Activated naive CD4-positive, alpha-beta T cell treated with anti-CD3 and anti-CD28 coated beads, Interleukin-2, amount 10 ng/mL, durations not matched to agents 5 hours and 36 hours (primary cell): ENCODE data around the gene TGFB1. TPM values are rescaled to one million over a fixed set of nuclear protein-coding genes. Genes with fewer than 3 reads are reported as not detected.

ENCODE experiments used
- total RNA-seq, 2 experiments: library from RNA; stranded (reverse); gene quantifications; one replicate each; pipeline ENCODE4 v1.2.3, GENCODE V29; 2021

TGFB1 gene
- 100 to 1,000 TPM; 226 to 232 TPM for total RNA-seq

DNA sequence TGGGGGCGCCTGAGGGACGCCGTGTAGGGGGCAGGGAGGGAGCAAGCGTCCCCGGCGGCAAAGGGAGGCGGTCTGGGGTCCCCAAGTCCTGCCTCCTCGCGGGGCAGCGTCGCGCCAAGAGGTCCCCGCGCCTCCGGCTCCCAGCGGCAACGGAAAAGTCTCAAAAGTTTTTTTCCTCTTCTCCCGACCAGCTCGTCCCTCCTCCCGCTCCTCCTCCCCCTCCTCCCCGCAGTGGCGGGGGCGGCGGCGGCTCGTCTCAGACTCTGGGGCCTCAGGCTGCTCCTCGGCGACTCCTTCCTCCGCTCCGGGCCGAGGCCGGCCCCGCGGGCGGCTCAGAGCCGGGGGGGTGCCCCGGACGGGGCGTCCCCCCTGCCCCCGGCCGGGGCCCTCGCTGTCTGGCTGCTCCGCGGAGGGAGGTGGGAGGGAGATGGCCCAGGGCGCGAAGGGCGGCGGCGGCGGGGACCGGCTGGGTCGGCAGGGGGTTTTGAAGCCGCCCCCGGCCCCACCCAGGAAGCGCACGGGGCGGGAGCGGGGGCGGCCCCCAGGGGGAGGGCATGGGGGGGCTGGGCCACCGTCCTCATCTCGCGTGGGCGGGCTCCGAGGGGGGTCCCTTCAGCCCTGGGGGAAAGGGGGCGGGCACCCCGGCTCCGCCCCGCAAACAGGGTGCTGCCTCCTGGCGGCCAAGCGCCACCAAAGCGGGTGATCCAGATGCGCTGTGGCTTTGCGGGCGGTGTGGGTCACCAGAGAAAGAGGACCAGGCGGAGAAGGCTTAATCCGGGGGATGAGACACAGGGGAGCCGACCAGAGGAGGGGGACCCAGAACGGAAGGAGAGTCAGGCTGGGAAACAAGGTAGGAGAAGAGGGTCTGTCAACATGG, at the start of gene TGFB1:
Gene TGFB1 (minus strand): TSS at position 457 of the 877 bp plus-strand sequence. CDS start 878 bp downstream, outside the sequence.

DNA sequence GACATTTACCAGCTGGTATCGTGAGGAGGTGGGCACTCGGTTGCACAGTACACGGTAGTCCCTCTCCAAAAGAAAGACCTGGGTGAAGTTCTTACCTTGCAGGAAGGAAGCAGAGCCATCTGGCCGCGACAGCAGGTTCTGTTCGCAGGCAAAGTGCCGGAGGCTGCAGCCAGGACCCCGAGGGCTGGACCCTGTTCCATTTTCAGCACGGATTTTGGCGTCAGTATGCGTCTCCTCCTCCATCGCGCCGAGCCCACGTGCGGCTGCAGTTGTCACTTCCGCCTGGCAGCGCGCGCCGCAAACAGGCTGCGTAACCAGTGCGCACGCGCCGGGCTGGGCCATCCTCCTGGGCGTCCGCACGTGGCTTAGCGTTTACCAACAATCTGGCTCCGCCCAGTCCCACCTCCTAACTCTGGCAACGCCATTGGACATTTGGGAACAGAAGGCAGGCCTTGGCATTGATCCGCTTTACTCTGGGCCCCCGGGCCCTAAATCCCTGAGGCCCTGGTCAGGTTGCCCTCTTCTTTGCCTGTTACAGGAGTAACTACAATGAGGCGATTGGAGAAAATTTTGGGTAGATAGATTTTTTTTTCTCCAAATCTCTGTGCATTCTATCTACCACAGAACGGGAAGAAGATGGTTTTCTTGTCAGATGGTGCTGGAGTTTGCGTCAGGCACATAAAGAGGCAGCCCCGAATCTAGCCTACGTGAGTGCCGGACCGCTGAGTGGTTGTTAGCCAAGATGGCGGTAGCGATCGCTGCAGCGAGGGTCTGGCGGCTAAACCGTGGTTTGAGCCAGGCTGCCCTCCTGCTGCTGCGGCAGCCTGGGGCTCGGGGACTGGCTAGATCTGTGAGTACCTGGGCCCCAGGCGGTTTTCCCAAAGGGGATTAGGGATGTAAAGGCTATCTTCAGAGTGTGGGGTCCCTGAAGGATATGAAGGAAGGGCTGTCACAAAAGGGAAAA, 43.6 kb upstream of the TGFB1 start, which contains the start of the genes BCKDHA and EXOSC5:
Gene BCKDHA (plus strand): TSS at position 733 of the 964 bp plus-strand sequence. CDS start 10 bp downstream, at position 743.
Gene EXOSC5 (minus strand): TSS at position 274 of the 964 bp plus-strand sequence. CDS start 31 bp downstream, at position 243.

DNA sequence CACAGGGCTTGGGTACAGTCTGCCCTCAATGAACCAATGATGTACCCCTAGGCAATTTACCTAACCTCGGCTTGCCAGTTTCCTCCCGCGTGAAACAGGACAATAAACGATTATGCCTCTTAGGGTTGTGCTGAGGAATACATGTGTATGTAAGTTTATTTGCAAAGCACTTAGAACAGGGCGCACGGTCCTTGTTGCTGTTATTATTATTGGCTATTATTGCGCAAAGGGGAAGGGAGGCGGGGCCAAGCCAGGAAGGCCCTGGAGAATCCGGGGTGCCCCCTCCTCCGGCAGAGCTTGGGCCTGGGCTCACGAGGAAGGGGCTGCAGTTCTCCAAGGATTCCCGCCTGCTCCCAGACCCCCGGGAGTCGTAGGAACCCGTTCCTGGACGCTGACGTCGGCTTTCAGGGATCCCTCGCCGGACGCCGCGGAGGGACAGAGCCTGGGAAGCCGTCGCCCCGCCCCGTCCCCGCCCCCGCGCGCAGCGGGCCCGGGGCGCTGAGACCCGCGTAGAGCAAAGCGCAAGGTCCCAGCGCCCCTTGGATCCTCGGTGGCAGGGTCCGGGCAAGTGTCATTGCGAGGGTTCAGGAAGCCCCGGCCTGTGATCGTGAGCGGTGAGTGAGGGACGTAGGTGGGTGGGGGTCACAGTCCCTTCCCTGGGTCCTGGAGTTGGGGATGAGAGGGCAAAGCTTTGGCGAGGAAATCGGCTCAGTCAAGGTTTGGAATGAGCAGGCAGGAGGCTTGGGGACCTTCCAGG, 22.7 kb upstream of the TGFB1 start, which contains the start of gene TMEM91:
Gene TMEM91 (plus strand): TSS at position 293 of the 757 bp plus-strand sequence. CDS start 1,777 bp downstream, outside the sequence.

DNA sequence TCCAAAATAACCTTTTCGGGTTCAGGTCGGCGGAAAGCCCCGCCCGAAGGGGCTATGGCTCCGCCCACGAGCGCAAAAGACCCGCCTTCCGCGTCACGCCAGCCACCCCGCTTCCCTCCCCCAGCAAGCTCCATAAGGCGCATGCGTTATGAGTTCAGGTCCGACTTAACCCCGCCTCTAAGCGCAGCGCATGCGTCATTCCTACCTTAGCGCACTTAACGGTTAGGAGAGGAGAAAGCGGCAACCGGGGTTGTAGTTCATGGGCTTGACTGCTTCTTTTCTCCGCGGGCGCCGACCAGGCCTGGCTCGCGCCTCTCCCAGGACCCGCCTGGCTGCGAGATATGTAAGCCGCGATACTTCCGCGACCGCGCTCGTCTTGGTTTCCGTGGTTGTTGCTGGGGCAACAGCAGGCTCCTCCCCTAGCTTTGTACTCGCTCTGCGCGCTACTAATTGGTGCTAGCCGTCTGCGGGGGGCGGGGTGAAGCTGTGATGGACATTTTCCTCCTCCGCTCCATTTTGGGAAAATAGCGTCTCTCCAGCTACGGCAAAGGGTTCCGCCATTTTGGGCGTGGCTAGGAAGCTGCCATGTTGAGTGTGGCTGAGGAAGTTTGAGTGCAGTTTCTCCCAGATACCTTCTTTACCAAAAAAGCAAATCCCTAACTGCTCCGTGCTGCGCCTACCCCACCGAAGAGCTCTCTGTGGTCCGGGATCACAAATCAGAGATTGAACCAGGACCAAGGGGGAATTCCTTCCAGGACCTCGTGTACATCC, 10.2 kb upstream of the TGFB1 start, which contains the start of gene B9D2:
Gene B9D2 (minus strand): TSS at position 397 of the 771 bp plus-strand sequence. CDS start 630 bp downstream, outside the sequence.

DNA sequence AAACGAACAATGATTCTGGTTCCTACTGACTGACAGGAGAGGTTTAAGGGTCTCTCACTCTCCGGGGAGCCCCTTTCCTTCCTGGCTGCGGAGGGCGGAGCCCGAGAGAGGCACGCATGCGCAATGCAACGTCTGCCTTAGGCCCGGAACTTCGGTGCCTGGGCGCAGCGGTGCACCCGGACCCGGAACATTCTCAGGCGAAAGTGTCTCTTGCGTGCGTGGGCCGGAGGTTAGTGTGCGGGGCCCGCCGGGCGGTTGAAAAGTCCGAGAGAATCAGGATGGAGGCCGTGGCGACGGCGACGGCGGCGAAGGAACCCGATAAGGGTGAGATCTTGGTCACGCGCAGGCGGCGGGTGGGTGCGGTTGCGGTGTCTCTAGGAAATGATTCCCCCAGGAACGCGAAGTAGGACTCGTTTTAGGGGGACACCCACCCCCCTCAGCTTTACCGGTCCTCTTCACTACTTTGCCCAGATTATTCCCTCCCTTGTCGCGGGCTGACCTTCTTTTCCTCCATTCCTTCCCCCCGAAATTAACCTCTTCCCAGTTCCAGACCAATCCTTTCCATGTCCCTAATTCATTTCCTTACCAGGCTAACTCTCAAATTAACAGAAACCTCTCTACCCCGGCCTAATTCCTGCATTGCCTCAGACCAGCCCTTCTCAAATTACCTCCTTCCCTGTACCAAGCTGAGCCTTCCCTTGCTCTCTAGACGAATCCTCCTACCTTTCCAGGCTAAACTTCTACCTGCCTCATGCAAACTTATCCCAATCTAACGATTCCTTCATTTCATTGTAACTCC, 43.5 kb downstream of the TGFB1 start, which contains the start of gene CCDC97:
Gene CCDC97 (plus strand): TSS at position 140 of the 799 bp plus-strand sequence. CDS start 139 bp downstream, at position 279.

Other genes starting within 250 kb of the TGFB1 start
- not detected for gene CYP2F1, start 239.5 kb downstream of the TGFB1 start, total RNA-seq
- 1 to 10 TPM in 1 of 2 experiments, under 1 TPM in 1; 0.94 to 1.8 TPM for gene CYP2S1, start 160.7 kb downstream of the TGFB1 start, total RNA-seq
- gene AXL, start 134.7 kb downstream of the TGFB1 start, total RNA-seq: under 1 TPM; 0.17 to 0.30 TPM
- 100 to 1,000 TPM; 331 to 335 TPM for gene HNRNPUL1, start 89.5 kb downstream of the TGFB1 start, total RNA-seq
- gene CCDC97, start 43.8 kb downstream of the TGFB1 start, total RNA-seq: 10 to 100 TPM; 39.4 to 40.0 TPM
- 10 to 100 TPM; 10.7 to 14.3 TPM for gene B9D2, start 10.2 kb upstream of the TGFB1 start, total RNA-seq
- gene TMEM91, start 22.6 kb upstream of the TGFB1 start, total RNA-seq: 1 to 10 TPM; 8.9 TPM
- 10 to 100 TPM; 26.3 to 28.4 TPM for gene EXOSC5, start 43.4 kb upstream of the TGFB1 start, total RNA-seq
- gene BCKDHA, start 43.9 kb upstream of the TGFB1 start, total RNA-seq: 10 to 100 TPM; 18.3 to 20.3 TPM
- gene B3GNT8, start 73.5 kb upstream of the TGFB1 start, total RNA-seq: 1 to 10 TPM in 1 of 2 experiments, under 1 TPM in 1; 0.88 to 2.0 TPM
- gene DMAC2, start 86.0 kb upstream of the TGFB1 start, total RNA-seq: 10 to 100 TPM; 39.4 to 42.0 TPM
- gene ERICH4, start 89.2 kb upstream of the TGFB1 start, total RNA-seq: not detected
- 100 to 1,000 TPM; 116 to 121 TPM for gene CEACAM21, start 222.2 kb upstream of the TGFB1 start, total RNA-seq